Measurements from ENCODE around the gene GSS.

GSS gene

GRCh38 chr20:34978092-34978744 lies 22.6 kb upstream of the GSS start:
- no peak for DNase-seq (ENCODE audit: low read depth)

- no peak for DNase-seq (ENCODE audit: low read depth)
Measured at GRCh38 chr20:34977365-34978091, 21.9 kb upstream of the GSS start.

- no peak for DNase-seq (ENCODE audit: low read depth)
Measured at GRCh38 chr20:34976286-34976685, 20.7 kb upstream of the GSS start.

- no peak for DNase-seq (ENCODE audit: low read depth)
Measured at GRCh38 chr20:34974246-34974645, 18.6 kb upstream of the GSS start.

GRCh38 chr20:34971561-34972235 lies 16.1 kb upstream of the GSS start:
- DNase-seq (ENCODE audit: low read depth) = no peak

GRCh38 chr20:34970846-34971560 lies 15.4 kb upstream of the GSS start:
- no peak for DNase-seq (ENCODE audit: low read depth)

GRCh38 chr20:34970193-34970840 lies 14.7 kb upstream of the GSS start:
- DNase-seq (ENCODE audit: low read depth) = no peak

- no peak for DNase-seq (ENCODE audit: low read depth)
Measured at GRCh38 chr20:34968042-34968775, 12.6 kb upstream of the GSS start.

- DNase-seq (ENCODE audit: low read depth) = no peak
Measured at GRCh38 chr20:34967421-34967820, 11.8 kb upstream of the GSS start.

GRCh38 chr20:34965051-34965450 lies 9.4 kb upstream of the GSS start:
- DNase-seq (ENCODE audit: low read depth) = no peak

- DNase-seq (ENCODE audit: low read depth) = no peak
Measured at GRCh38 chr20:34964486-34964885, 8.9 kb upstream of the GSS start.

- DNase-seq (ENCODE audit: low read depth) = no peak
Measured at GRCh38 chr20:34956751-34957472, 1.3 kb upstream of the GSS start.

- no peak for DNase-seq (ENCODE audit: low read depth)
Measured at GRCh38 chr20:34956041-34956458, 444 bp upstream of the GSS start.

GRCh38 chr20:34954904-34955230 lies 739 bp downstream of the GSS start:
- DNase-seq (ENCODE audit: low read depth) = no peak

- no peak for DNase-seq (ENCODE audit: low read depth)
Measured at GRCh38 chr20:34953960-34954359, 1.6 kb downstream of the GSS start.

- DNase-seq (ENCODE audit: low read depth) = no peak
Measured at GRCh38 chr20:34952671-34953070, 2.9 kb downstream of the GSS start.

GRCh38 chr20:34951652-34952051 lies 4.0 kb downstream of the GSS start:
- DNase-seq (ENCODE audit: low read depth) = no peak

- DNase-seq (ENCODE audit: low read depth) = no peak
Measured at GRCh38 chr20:34951252-34951651, 4.4 kb downstream of the GSS start.

GRCh38 chr20:34949120-34949519 lies 6.5 kb downstream of the GSS start:
- no peak for DNase-seq (ENCODE audit: low read depth)

- no peak for DNase-seq (ENCODE audit: low read depth)
Measured at GRCh38 chr20:34948030-34948429, 7.6 kb downstream of the GSS start.

GRCh38 chr20:34947336-34947735 lies 8.3 kb downstream of the GSS start:
- no peak for DNase-seq (ENCODE audit: low read depth)
